Uterus (tissue), 4 donors: ENCODE data around the gene NT5C2. TPM values are rescaled to one million over a fixed set of nuclear protein-coding genes. Genes with fewer than 3 reads are reported as not detected.
A peak's percentile ranks its signal among the peaks of the same experiment; 100 is the strongest.
"Not testable (repeated sequence)": the region's sequence is repeated elsewhere in the genome, so short reads cannot be mapped to it uniquely, and the experiment has no call there.

Experiments used
- DNase-seq, 2 donors: peaks; one replicate each; pipeline ENCODE4 v3.0.0-alpha.2; 2019 to 2020
- H3K27ac ChIP-seq, 2 donors: fragments of 200-600 bp; sonication (generic); 1 replicate in 1 of 2; 2 replicates in 1 of 2; pipeline ENCODE4 v1.5.1; 2016 to 2018
- H3K27me3 ChIP-seq, 2 donors: fragments of 200-600 bp; sonication (generic); one replicate each; pipeline ENCODE4 v1.5.1; 2018 to 2019; ENCODE audit warnings: control low read depth in 1 of 2
- H3K36me3 ChIP-seq, 2 donors: fragments of 200-600 bp; sonication (generic); one replicate each; pipeline ENCODE4 v1.5.1; 2019; ENCODE audit warnings: control low read depth in 1 of 2
- H3K4me1 ChIP-seq, 2 donors: fragments of 200-600 bp; sonication (generic); one replicate each; pipeline ENCODE4 v1.5.1; 2018 to 2019; ENCODE audit warnings: control low read depth in 1 of 2
- H3K4me3 ChIP-seq, 2 donors: fragments of 200-600 bp; sonication (generic); 1 replicate in 1 of 2; 2 replicates in 1 of 2; pipeline ENCODE4 v1.5.1; 2018 to 2019; ENCODE audit warnings: mild to moderate bottlenecking in 1 of 2
- H3K9me3 ChIP-seq, 2 donors: fragments of 200-600 bp; sonication (generic); one replicate each; pipeline ENCODE4 v1.5.1; 2019; ENCODE audit warnings: control low read depth in 1 of 2
- CTCF ChIP-seq, 4 experiments: fragments of 200-600 bp in 2 of 4; fragments of 450-650 bp in 2 of 4; sonication (generic) in 2 of 4; IDR thresholded peaks; one replicate each; pipeline ENCODE4 v1.5.1; 2016 to 2019; ENCODE audit warnings: antibody characterized with exemption in 4 of 4, mild to moderate bottlenecking in 2 of 4, moderate library complexity in 1 of 4
- POLR2A ChIP-seq, 2 donors: fragments of 450-650 bp; IDR thresholded peaks; one replicate each; pipeline ENCODE4 v1.6.1; 2016; ENCODE audit warnings: antibody characterized with exemption in 2 of 2, mild to moderate bottlenecking in 1 of 2, moderate library complexity in 1 of 2
- intact Hi-C: fragments of 100-400 bp; cut with DNase I; formaldehyde crosslinking; loops from one replicate; pipeline ENCODE4 v1.15.1; 2023; ENCODE audit warnings: low total_unique reads
- total RNA-seq, 4 donors: library from RNA; depleted of rRNA in 3 of 4; stranded (reverse); fragments of >200 nt in 3 of 4; gene quantifications; one replicate each; pipeline versions ENCODE4 v1.1.0 to v1.2.4, GENCODE V29; 2014 to 2023
- donor health status: DM: yes; HTN: yes; CAD: no.

NT5C2 gene
- total RNA-seq, 4 donors from 2014 or later, result 12.3 to 134 (median 99.4) TPM

- H3K9me3 ChIP-seq, result no peaks in the 10 kb centered on the region
- intact Hi-C loops, result no loop called here
- H3K36me3 ChIP-seq, result no peaks in the 10 kb centered on the region
- DNase-seq, result peak; percentile 68 to 82
- H3K27me3 ChIP-seq, result no peaks in the 10 kb centered on the region
- no peak overlapping the region for H3K4me3 ChIP-seq
- H3K4me1 ChIP-seq, result peaks cover 0 to 10% of the 10 kb centered on the region in 2 donors
- H3K27ac ChIP-seq, result peak overlapping the region; percentile 7 to 59
- no peak for TF ChIP-seq POLR2A (IDR thresholded peaks at IDR 0.05)
- TF ChIP-seq CTCF (IDR thresholded peaks at IDR 0.05), result no peak
These were observed 47.1 kb downstream of the NT5C2 start for GRCh38 chr10:103145860-103146466.

- no peak for TF ChIP-seq POLR2A (IDR thresholded peaks at IDR 0.05)
- TF ChIP-seq CTCF (IDR thresholded peaks at IDR 0.05), result no peak
- Histone ChIP-seq H3K4me3 (no peak overlapping the region), H3K9me3 (no peaks in the 10 kb centered on the region), H3K36me3 (no peaks in the 10 kb centered on the region), H3K4me1 (peaks cover 0 to 10% of the 10 kb centered on the region in 2 donors), H3K27me3 (no peaks in the 10 kb centered on the region), H3K27ac (peak overlapping the region in 1 of 2 donors; percentile 59)
- intact Hi-C loops, result no loop called here
- DNase-seq, result no peak
These were observed 48.0 kb downstream of the NT5C2 start for GRCh38 chr10:103145046-103145445.

DNA sequence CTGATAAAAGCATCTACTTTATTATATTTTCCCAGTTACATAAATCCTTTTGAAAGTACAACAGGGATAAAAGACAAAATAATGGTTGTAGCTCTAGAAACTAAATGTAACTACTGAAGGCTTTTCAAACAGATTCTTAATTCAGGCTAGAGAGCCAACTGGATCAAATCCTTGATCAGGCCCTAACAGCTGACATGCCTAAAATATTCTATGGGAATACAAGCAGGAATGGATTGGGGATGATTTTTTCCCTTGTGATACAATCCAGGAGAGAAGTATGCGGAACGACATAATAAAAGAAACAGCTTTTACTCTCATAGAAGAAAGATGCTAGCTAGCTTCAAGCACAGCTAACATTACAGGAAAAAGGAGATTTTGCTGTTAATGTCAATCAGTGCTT lies 49.0 kb downstream of the NT5C2 start:
- no peaks in the 10 kb centered on the region for H3K9me3 ChIP-seq
- peak overlapping the region in 1 of 2 donors; percentile 59 for H3K27ac ChIP-seq
- H3K4me3 ChIP-seq, result no peak overlapping the region
- TF ChIP-seq POLR2A (IDR thresholded peaks at IDR 0.05), result no peak
- TF ChIP-seq CTCF (IDR thresholded peaks at IDR 0.05), result no peak
- H3K36me3 ChIP-seq, result no peaks in the 10 kb centered on the region
- peaks cover 0 to 10% of the 10 kb centered on the region in 2 donors for H3K4me1 ChIP-seq
- no peak for DNase-seq
- no peaks in the 10 kb centered on the region for H3K27me3 ChIP-seq
- intact Hi-C loops, result no loop called here

DNA sequence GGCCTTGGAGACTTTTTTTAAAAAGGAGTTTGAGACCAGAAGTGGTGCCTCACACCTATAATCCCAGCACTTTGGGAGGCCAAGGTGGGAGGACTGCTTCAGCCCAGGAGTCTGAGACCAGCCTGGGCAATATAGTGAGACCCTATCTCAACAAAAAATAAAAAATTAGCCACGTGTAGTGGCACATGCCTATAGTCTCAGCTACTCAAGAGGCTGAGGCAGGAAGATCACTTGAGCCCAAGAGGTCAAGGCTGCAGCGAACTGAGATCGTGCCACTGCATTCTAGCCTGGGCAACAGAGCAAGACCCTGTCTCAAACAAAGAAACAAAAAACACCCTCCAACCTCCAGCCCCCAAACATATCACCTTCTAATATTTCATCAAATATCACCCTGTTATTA lies 49.4 kb downstream of the NT5C2 start:
- Histone ChIP-seq H3K4me1 (peaks cover 0 to 10% of the 10 kb centered on the region in 2 donors), H3K27ac (peak overlapping the region in 1 of 2 donors; percentile 59)
- H3K4me3 ChIP-seq, H3K9me3 ChIP-seq, intact Hi-C loops, H3K27me3 ChIP-seq, H3K36me3 ChIP-seq, DNase-seq: not testable (repeated sequence)

- no peaks in the 10 kb centered on the region for H3K9me3 ChIP-seq
- H3K36me3 ChIP-seq, result no peaks in the 10 kb centered on the region
- H3K4me1 ChIP-seq, result peaks cover 0 to 7% of the 10 kb centered on the region in 2 donors
- no peak overlapping the region for H3K27ac ChIP-seq
- intact Hi-C loops, result no loop called here
- TF ChIP-seq POLR2A (IDR thresholded peaks at IDR 0.05) (no peak), CTCF (IDR thresholded peaks at IDR 0.05) (no peak)
- DNase-seq, result no peak
- H3K27me3 ChIP-seq, result no peaks in the 10 kb centered on the region
- H3K4me3 ChIP-seq, result no peak overlapping the region
These were observed 51.1 kb downstream of the NT5C2 start for GRCh38 chr10:103141950-103142349.

DNA sequence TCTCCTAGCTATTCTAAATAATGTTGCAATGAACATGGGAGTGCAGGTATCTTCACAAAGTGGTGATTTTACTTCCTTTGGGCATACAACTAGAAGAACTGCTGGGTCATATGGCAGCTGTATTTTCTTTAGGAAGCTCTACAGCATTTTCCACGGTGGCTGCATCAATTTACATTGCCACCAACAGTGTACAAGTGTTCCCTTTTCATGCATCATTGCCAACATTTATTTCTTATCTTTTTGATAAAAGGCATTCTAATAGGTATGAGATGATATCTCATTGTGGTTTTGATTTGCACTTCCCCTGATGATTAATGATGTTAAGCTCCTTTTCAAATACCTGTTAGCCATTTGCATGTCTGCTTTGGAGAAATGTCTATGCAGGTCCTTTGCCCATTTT lies 52.6 kb downstream of the NT5C2 start:
- Histone ChIP-seq H3K4me1 (no peaks in the 10 kb centered on the region), H3K27me3 (no peaks in the 10 kb centered on the region), H3K4me3 (no peak overlapping the region), H3K9me3 (no peaks in the 10 kb centered on the region), H3K36me3 (no peaks in the 10 kb centered on the region), H3K27ac (no peak overlapping the region)
- intact Hi-C loops, result no loop called here
- TF ChIP-seq CTCF (IDR thresholded peaks at IDR 0.05), result no peak
- no peak for TF ChIP-seq POLR2A (IDR thresholded peaks at IDR 0.05)
- DNase-seq, result no peak
